Muscle layer of colon (tissue), 2 donors: ENCODE results near the gene FAM163B.

ENCODE experiments used
- H3K27ac ChIP-seq: one replicate; pipeline ENCODE4 v1.7.0; 2013; ENCODE audit warnings: low read depth, mild to moderate bottlenecking, low read length, moderate library complexity
- H3K27me3 ChIP-seq, 2 donors: one replicate each; pipeline ENCODE4 v1.7.0; 2013; ENCODE audit warnings: low read length in 2 of 2, mild to moderate bottlenecking in 2 of 2; ENCODE audit not compliant: insufficient read depth in 2 of 2, control insufficient read depth in 1 of 2
- H3K36me3 ChIP-seq: one replicate; pipeline ENCODE4 v1.7.0; 2013; ENCODE audit warnings: mild to moderate bottlenecking, low read length; ENCODE audit not compliant: insufficient read depth
- H3K4me1 ChIP-seq: one replicate; pipeline ENCODE4 v1.7.0; 2013; ENCODE audit warnings: mild to moderate bottlenecking, low read length; ENCODE audit not compliant: insufficient read depth
- H3K4me3 ChIP-seq, 2 donors: one replicate each; pipeline ENCODE4 v1.7.0; 2013; ENCODE audit warnings: low read length in 2 of 2, low read depth in 1 of 2, mild to moderate bottlenecking in 1 of 2, moderate library complexity in 1 of 2
- H3K9ac ChIP-seq: one replicate; pipeline ENCODE4 v1.7.0; 2013; ENCODE audit warnings: low read length
- H3K9me3 ChIP-seq: one replicate; pipeline ENCODE4 v1.7.0; 2013; ENCODE audit warnings: mild to moderate bottlenecking, low read length
- donor health status: abdominal sarcoma.
- donor health status: Adenocarcinoma of cecum.

Gene FAM163B

DNA sequence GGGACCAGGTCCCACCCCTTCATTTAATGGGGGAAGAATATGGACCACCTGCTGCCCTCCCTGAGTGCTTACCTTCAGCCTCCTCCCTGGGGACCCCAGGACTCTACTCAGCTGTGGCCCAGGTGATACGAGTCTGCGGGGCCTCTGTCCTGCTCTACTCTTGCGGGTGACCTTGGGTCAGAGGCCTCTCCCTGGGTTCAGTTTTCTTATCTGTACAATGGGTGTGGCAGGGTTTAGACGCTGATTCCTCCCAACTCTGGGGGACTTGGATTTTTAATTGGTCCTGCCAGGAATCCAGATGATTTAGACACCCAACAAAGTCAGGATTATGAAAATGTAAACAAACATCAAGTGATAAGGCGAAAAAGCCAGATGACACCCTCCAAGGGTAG is 25.0 kb downstream of the FAM163B start:
- Histone ChIP-seq H3K27me3 (peaks cover 8 to 18% of the 10 kb centered on the region in 2 donors), H3K27ac (peak overlapping the region; percentile 31), H3K36me3 (no peaks in the 10 kb centered on the region), H3K4me1 (peaks cover 45% of the 10 kb centered on the region), H3K9ac (no peak overlapping the region), H3K4me3 (no peak overlapping the region), H3K9me3 (no peaks in the 10 kb centered on the region)

DNA sequence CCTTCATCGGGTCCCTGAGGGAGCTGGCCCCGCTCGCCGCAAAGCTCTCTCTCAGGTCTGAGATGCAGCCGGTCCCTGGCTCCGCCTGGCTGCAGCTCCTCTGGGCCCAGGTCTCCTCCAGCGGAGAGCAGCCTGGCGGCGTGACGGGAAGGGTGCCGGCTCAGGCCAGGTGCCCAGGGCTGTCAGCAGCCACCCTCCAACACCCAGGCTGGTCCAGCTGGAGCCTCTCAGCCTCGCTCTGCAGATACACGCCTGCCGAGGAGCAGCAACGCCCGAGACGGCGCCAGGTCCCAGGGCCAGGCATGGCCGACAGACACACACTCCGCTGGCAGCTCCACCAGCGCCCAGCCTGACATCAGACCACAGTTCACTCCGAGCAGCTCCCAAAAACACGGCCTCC is 25.6 kb downstream of the FAM163B start:
- Histone ChIP-seq H3K4me3 (no peak overlapping the region), H3K27ac (no peak overlapping the region), H3K4me1 (peaks cover 45% of the 10 kb centered on the region), H3K27me3 (peaks cover 8 to 22% of the 10 kb centered on the region in 2 donors), H3K9me3 (no peaks in the 10 kb centered on the region), H3K9ac (no peak overlapping the region), H3K36me3 (no peaks in the 10 kb centered on the region)

DNA sequence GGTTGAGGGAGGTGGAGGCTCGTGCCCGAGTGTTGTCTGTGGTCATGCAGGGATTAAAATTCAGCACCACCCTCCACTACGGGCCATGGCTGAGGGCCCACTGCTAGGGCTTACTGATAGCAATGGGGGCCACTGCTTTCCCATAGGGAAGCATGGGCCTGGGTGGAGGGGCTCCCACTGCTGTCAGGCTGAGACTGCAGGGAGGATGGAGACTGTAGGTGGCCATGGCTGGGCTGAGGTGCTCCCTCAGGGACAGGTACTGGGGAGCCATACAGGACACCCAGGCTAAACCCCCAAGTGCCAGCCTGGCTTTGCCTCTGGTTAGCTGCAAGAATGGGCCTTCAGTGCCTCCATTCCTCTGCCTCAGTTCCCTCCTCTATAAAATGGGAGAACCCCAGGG is 26.1 kb downstream of the FAM163B start:
- Histone ChIP-seq H3K4me3 (no peak overlapping the region), H3K27ac (no peak overlapping the region), H3K9me3 (no peaks in the 10 kb centered on the region), H3K27me3 (peaks cover 8 to 24% of the 10 kb centered on the region in 2 donors), H3K9ac (no peak overlapping the region), H3K36me3 (no peaks in the 10 kb centered on the region), H3K4me1 (peaks cover 45% of the 10 kb centered on the region)

DNA sequence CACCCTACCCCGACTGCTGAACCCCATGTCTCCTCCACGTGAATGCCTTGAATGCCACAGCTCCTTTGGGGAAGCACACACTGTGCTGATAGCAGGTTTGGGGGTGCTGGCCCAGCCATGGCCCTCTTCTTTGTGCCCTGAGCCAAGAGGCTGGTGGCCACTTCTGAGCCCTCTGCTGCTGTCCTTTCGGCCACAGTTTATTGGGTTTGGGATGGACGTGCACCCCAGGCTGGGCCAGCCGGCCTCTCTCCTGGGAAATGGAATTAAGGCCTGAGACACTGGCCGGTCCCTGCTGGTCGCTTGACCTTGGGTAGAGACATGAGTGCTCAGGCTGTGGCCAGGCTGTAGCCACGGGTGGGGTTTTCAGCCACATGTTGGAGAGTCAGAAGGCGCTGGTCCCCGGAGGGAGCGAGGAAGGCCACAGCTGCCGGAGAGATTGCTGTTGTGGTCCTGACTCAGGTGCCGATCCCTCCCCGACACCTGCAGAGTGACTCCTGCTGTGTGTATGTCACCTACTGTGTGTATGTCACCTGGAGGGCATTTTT is 26.6 kb downstream of the FAM163B start:
- Histone ChIP-seq H3K9me3 (no peaks in the 10 kb centered on the region), H3K4me1 (peaks cover 45% of the 10 kb centered on the region), H3K27ac (no peak overlapping the region), H3K36me3 (no peaks in the 10 kb centered on the region), H3K9ac (no peak overlapping the region), H3K4me3 (no peak overlapping the region), H3K27me3 (peaks cover 8 to 24% of the 10 kb centered on the region in 2 donors)

DNA sequence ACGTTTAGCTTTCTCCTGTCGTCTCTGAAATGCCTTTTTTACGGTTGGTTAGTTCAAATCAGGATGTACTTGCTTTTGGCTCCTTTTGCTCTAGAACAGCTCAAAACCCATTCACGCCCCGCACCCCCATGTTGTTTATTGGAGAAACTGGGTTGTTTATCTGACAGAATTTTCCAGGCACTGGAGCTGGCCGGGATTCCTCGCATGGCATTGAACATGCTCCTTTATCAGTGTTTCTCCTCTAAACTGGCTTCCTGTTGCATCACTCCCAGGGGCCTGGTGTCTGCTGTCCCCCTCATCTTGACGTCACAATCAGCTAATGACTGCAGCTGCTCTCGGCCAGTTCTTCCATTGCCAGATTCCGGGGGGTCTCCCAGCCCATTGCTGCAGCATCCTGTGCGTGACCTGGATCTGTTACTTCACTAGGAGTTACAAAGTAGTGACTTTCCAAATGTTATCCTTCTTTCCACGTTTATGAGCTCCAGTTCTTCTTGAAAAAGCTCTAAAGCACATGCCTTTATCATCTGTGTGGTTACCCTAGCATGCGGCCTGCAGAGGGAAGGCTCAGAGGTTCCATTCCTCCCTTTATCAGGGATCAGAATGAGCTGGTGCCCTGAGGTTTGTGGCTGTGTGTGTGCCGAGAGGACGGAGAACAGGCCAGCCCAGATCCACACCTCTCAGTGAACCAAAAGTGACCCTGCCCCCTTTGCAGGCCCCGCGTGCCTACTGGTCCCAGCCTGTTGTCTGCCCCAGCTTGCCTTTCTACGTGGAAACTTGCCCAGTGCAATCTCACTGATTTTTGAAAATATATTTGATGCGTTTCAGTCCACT is 27.5 kb downstream of the FAM163B start:
- Histone ChIP-seq H3K4me1 (peaks cover 46% of the 10 kb centered on the region), H3K9ac (no peak overlapping the region), H3K9me3 (no peaks in the 10 kb centered on the region), H3K4me3 (no peak overlapping the region), H3K36me3 (no peaks in the 10 kb centered on the region), H3K27ac (no peak overlapping the region), H3K27me3 (peaks cover 7 to 20% of the 10 kb centered on the region in 2 donors)

DNA sequence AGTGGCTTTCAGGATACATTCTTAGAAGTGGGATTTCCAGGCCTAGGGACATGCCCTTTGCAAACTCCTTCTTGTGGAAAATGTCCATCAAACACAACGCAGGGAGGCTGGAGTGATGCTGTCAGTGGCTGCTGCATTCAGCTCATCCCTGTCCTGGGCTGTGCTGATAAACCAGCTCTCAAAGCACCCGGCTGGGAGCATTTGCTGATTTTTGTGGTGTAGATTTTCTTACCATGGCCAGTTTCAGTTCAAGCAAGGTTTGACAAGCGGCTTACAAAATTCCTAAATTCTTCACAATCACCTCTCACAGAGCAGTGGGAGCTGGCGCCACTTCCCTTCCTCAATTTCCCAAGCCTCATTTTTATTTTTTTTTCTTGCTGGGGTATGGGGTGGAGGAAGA is 28.2 kb downstream of the FAM163B start:
- peaks cover 0 to 13% of the 10 kb centered on the region in 2 donors for H3K27me3 ChIP-seq
- no peak overlapping the region for H3K27ac ChIP-seq
- peaks cover 46% of the 10 kb centered on the region for H3K4me1 ChIP-seq

DNA sequence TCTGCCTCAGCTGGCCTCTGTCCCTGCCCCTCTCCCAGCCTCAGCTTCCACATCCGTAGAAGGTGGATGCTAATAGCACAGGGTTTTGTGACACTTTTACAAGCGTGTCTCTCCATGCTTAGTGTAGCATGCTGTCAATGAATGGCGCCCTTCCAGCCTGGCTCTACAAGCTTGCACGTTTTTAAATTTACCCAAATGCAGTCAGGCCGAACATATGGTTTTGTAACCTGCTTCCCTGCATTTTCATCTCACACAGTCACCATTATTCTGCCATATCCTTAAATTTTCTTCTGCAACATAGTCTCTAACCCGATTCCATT is 28.8 kb downstream of the FAM163B start:
- H3K4me3 ChIP-seq: no peak overlapping the region
- H3K27me3 ChIP-seq: peaks cover 0 to 7% of the 10 kb centered on the region in 2 donors
- no peak overlapping the region for H3K9ac ChIP-seq
- peaks cover 40% of the 10 kb centered on the region for H3K4me1 ChIP-seq
- no peak overlapping the region for H3K27ac ChIP-seq
- H3K9me3 ChIP-seq: no peaks in the 10 kb centered on the region
- no peaks in the 10 kb centered on the region for H3K36me3 ChIP-seq

More for the DNA sequence above, 28.2 kb downstream of the FAM163B start:
- Histone ChIP-seq H3K36me3 (no peaks in the 10 kb centered on the region), H3K9me3 (no peaks in the 10 kb centered on the region), H3K9ac (no peak overlapping the region), H3K4me3 (no peak overlapping the region)

DNA sequence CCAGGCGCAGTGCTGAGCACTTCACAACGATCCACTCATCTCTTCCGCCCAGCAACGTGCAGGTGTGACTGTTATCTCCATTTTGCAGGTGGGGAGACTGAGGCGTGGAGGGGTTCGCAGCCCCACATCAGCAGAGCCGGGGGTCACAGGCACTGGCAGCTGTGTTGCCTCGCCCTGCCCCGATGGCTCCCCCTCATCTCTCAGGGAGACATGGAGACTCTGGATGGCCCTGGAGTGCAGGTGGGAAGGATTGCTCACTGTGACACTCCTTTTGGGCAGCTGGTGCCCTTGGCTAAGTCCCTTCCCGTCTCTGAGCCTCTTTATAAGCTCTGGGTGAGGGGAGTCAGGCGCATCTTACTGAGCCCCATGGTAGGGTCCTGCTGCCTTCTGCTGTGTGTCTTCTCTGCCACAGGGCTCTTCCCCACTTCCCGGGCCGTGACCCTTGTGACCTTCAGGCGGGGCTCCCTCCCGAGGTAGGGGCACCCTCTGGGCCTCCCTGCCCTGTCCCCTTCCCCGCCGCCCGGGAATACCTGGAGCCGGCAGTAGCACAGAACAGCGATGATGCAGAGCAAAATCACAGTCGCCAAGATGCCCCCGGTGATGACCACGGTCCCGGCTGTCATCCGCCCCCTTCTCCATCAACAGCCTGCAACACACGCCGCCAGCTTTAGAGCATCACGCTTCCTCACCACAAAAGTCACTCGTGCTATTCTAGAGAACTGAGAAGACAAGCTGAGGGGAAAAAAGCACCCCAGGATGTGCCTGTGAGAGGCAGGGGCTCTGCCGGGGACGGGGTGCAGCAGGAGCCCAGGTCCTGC is 29.4 kb downstream of the FAM163B start:
- Histone ChIP-seq H3K4me1 (peaks cover 34% of the 10 kb centered on the region), H3K27ac (no peak overlapping the region), H3K27me3 (peaks cover 0 to 6% of the 10 kb centered on the region in 2 donors), H3K9me3 (no peaks in the 10 kb centered on the region), H3K9ac (no peak overlapping the region), H3K36me3 (no peaks in the 10 kb centered on the region), H3K4me3 (no peak overlapping the region)

DNA sequence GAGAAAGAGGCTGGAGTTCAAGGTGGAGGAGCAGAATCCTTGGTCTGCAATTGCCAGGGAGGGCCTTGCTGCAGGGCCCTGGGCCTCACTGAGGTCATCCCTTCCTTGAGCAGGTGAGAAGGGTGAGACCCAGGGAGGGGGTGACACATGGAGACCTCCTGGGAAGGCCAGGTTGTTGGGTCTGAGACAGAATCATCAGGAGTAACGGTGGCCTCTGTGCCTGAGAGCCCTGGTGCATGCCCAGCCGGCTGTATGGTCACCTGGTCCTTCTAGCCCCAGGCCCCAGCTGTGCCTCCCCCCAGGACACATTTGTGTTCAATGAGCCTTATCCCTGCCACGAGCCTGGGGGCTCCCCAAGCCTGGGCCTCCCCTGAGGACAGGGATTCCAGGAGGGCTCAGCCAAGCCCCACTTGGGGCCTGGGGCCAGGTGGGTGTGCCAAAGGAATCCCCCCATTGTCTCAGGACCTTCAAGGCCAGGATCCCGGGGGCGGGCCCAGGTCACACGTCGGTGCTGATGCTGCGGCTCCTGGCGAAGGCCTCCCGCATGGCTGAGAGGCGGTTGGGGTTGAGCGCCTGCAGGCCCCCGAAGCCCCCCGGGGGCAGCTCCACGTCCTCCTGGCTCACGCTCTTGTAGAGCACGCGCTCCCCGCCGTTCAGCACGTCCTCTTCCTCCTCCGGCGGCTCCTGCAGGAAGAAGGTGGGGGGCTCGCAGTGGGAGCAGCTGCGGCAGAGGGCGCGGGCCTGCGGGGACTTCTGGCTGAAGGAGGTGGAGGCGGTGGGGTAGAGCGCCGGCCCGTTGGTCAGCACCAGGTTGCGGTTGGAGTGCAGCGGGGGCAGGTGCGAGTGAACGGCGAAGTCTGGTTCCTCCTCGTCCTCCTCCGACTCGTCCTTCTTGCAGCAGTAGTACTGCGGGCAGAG is 30.4 kb downstream of the FAM163B start:
- no peaks in the 10 kb centered on the region for H3K9me3 ChIP-seq
- no peak overlapping the region for H3K27ac ChIP-seq
- no peaks in the 10 kb centered on the region for H3K36me3 ChIP-seq
- no peak overlapping the region for H3K4me3 ChIP-seq
- H3K4me1 ChIP-seq: peaks cover 28% of the 10 kb centered on the region
- H3K27me3 ChIP-seq: peaks cover 0 to 6% of the 10 kb centered on the region in 2 donors
- H3K9ac ChIP-seq: no peak overlapping the region

DNA sequence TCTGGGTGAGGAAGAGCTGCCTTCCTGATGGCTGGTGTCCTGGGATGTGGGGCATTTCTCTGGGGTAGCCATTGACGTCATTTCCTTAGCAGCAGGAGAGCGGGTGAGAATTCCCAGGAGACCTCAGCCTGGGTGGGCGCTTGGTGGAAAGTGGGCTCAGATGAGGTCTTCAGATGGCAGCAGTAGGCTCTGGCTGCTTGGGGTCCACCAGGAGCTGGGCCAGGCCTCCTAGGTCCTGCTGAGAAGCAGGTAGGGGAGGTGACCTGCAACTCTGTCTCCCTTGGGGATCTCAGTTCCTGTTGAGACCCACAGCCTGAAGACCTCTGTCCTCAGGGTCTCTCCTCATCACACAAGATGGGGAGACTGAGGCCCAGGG is 31.5 kb downstream of the FAM163B start:
- no peaks in the 10 kb centered on the region for H3K9me3 ChIP-seq
- H3K4me3 ChIP-seq: no peak overlapping the region
- no peaks in the 10 kb centered on the region for H3K36me3 ChIP-seq
- peaks cover 0 to 6% of the 10 kb centered on the region in 2 donors for H3K27me3 ChIP-seq
- no peak overlapping the region for H3K9ac ChIP-seq
- no peak overlapping the region for H3K27ac ChIP-seq
- peaks cover 34% of the 10 kb centered on the region for H3K4me1 ChIP-seq
